HepG2 (cell line): ENCODE data around the gene ANTXR1. TPM values are rescaled to one million over a fixed set of nuclear protein-coding genes. Genes with fewer than 3 reads are reported as not detected.
A peak's percentile ranks its signal among the peaks of the same experiment; 100 is the strongest.

ENCODE experiments used
- GATAD2A ChIP-seq: IDR thresholded peaks from 2 replicates; pipeline ENCODE4 v1.6.1; 2016
- HMG20B ChIP-seq: conservative IDR thresholded peaks from 2 replicates; pipeline ENCODE4 v1.6.1; 2016; ENCODE audit warnings: missing genetic modification reagents, missing compliant biosample characterization
- MIER3 ChIP-seq: IDR thresholded peaks from 2 replicates; pipeline ENCODE4 v1.6.1; 2016; ENCODE audit warnings: missing compliant biosample characterization, borderline replicate concordance
- PITX1 ChIP-seq: sonication (generic); formaldehyde crosslinking; IDR thresholded peaks from 2 replicates; pipeline ENCODE4 v1.5.1; 2020; ENCODE audit warnings: mild to moderate bottlenecking, missing genetic modification reagents
- POGZ ChIP-seq: sonication (generic); formaldehyde crosslinking; IDR thresholded peaks from 2 replicates; pipeline ENCODE4 v1.4.0; 2020; ENCODE audit warnings: mild to moderate bottlenecking, missing genetic modification reagents
- SIN3A ChIP-seq: IDR thresholded peaks from 2 replicates; pipeline ENCODE4 v1.6.1; 2011; ENCODE audit warnings: low read depth, mild to moderate bottlenecking, control low read depth, low read length, borderline replicate concordance
- SOX6 ChIP-seq, 2 experiments: fragments of 450-650 bp in 1 of 2; sonication (generic) in 1 of 2; formaldehyde crosslinking in 1 of 2; IDR thresholded peaks; 2 replicates each; pipeline versions ENCODE4 v1.4.0 to v1.6.1; 2017 to 2020; ENCODE audit warnings: antibody characterized with exemption in 1 of 2, mild to moderate bottlenecking in 1 of 2, missing genetic modification reagents in 1 of 2
- YY1 ChIP-seq: IDR thresholded peaks from 2 replicates; pipeline ENCODE4 v1.6.1; 2011; ENCODE audit warnings: low read length, low read depth, moderate library complexity, mild to moderate bottlenecking; ENCODE audit not compliant: insufficient read depth, insufficient replicate concordance
- ZNF136 ChIP-seq: sonication (generic); formaldehyde crosslinking; IDR thresholded peaks from 2 replicates; pipeline ENCODE4 v1.8.1; 2022; ENCODE audit warnings: low read depth, mild to moderate bottlenecking, moderate library complexity, missing genetic modification reagents
- ZNF296 ChIP-seq: sonication (generic); formaldehyde crosslinking; conservative IDR thresholded peaks from 2 replicates; pipeline ENCODE4 v1.5.0; 2020; ENCODE audit warnings: mild to moderate bottlenecking, missing genetic modification reagents
- polyA plus RNA-seq, 8 experiments: library from polyadenylated mRNA; depleted of rRNA in 3 of 8; stranded (reverse) in 7 of 8; unstranded in 1 of 8; fragments of >200 nt; fragmentation: Illumina TruSeq in 4 of 8; extraction: Trizol in 4 of 8; gene quantifications; 2 replicates each; pipeline versions ENCODE4 v1.2.1 to v1.2.3, GENCODE V29; 2011 to 2016; ENCODE audit warnings: low read depth in 4 of 8, missing spikeins in 1 of 8, mixed read lengths in 1 of 8; ENCODE audit not compliant: insufficient read depth in 1 of 8
- total RNA-seq, 5 experiments: library from RNA; depleted of rRNA; stranded (reverse); fragments of >200 nt; fragmentation: Illumina TruSeq; extraction: Trizol; gene quantifications; 2 replicates each; pipeline ENCODE4 v1.2.3, GENCODE V29; 2016; ENCODE audit warnings: low read depth in 1 of 5
- TF ChIP-seq, protein P1 (sequence below): sonication (generic); formaldehyde crosslinking; IDR thresholded peaks from 2 replicates; pipeline ENCODE4 v1.4.0; 2020; ENCODE audit warnings: mild to moderate bottlenecking, missing genetic modification reagents, borderline replicate concordance
- TF ChIP-seq, protein P2 (sequence below): sonication (generic); formaldehyde crosslinking; IDR thresholded peaks from 2 replicates; pipeline ENCODE4 v1.8.0; 2022; ENCODE audit warnings: mild to moderate bottlenecking, missing genetic modification reagents
- TF ChIP-seq, protein P3 (sequence below): sonication (generic); formaldehyde crosslinking; IDR thresholded peaks from 2 replicates; pipeline ENCODE4 v1.8.0; 2023; ENCODE audit warnings: mild to moderate bottlenecking, missing genetic modification reagents

Gene ANTXR1
- total and polyA plus RNA-seq, 2 of the 13 experiments (the other 11 are each of a cell fraction or from before 2014, with no cell fraction given) = 4.5 to 12.7 TPM

DNA sequence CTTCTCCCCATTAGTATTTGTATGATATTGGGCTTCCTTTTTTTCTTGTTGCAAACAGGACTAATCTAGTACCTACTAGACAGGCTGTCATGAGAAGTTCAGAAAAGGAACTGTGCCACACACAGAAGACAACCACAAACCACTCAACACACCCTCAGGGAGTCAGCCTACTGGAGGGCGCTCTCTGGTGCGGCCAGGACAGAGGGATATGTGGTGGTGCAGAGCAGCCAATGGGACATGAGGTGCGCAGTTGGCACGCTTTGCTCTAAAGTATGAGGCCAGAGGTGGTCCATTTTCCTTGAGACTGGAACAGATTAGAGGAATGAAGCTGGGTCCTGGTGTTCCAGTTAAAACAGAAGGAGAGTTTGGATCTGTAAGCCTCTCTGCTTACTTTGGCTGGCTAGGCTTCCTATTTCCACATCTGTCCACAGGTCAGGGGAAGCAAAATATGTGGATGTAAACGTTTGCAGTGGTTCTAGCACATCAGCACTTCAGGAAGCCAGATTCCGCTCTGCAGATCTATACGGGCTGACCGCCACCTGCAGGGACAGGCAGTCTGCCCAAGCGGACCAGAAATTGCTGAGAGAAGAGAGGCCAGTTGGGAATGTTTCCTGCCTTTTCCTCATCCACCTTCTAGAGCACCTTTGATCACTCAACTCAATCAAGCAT lies 260.0 kb downstream of the ANTXR1 start (continued):
- TF ChIP-seq PITX1 = peak; percentile 15; the same call in 1 of the 2 replicates
- no peak for TF ChIP-seq MIER3 (CRISPR knock-in tag)
- TF ChIP-seq, protein P1, sequence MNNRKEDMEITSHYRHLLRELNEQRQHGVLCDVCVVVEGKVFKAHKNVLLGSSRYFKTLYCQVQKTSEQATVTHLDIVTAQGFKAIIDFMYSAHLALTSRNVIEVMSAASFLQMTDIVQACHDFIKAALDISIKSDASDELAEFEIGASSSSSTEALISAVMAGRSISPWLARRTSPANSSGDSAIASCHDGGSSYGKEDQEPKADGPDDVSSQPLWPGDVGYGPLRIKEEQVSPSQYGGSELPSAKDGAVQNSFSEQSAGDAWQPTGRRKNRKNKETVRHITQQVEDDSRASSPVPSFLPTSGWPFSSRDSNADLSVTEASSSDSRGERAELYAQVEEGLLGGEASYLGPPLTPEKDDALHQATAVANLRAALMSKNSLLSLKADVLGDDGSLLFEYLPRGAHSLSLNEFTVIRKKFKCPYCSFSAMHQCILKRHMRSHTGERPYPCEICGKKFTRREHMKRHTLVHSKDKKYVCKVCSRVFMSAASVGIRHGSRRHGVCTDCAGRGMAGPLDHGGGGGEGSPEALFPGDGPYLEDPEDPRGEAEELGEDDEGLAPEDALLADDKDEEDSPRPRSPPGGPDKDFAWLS (CRISPR knock-in tag) = no peak
- TF ChIP-seq ZNF136 = peak; percentile 50; the same call in 1 of the 2 replicates
- TF ChIP-seq HMG20B (CRISPR knock-in tag) = peak; percentile 51; the same call in 1 of the 2 replicates
- TF ChIP-seq, protein P2, sequence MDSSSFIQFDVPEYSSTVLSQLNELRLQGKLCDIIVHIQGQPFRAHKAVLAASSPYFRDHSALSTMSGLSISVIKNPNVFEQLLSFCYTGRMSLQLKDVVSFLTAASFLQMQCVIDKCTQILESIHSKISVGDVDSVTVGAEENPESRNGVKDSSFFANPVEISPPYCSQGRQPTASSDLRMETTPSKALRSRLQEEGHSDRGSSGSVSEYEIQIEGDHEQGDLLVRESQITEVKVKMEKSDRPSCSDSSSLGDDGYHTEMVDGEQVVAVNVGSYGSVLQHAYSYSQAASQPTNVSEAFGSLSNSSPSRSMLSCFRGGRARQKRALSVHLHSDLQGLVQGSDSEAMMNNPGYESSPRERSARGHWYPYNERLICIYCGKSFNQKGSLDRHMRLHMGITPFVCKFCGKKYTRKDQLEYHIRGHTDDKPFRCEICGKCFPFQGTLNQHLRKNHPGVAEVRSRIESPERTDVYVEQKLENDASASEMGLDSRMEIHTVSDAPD (CRISPR knock-in tag) = no peak
- TF ChIP-seq YY1 = peak; percentile 53
- TF ChIP-seq SOX6 (IDR thresholded peaks at IDR 0.05) = no peak
- TF ChIP-seq SOX6 (CRISPR knock-in tag; IDR thresholded peaks at IDR 0.05) = peak; percentile 69
- peak; percentile 67 for TF ChIP-seq GATAD2A (CRISPR knock-in tag)
- peak; percentile 95 for TF ChIP-seq POGZ (CRISPR knock-in tag)
- TF ChIP-seq ZNF296 (CRISPR knock-in tag) = no peak
- TF ChIP-seq SIN3A = no peak
- TF ChIP-seq, protein P3, sequence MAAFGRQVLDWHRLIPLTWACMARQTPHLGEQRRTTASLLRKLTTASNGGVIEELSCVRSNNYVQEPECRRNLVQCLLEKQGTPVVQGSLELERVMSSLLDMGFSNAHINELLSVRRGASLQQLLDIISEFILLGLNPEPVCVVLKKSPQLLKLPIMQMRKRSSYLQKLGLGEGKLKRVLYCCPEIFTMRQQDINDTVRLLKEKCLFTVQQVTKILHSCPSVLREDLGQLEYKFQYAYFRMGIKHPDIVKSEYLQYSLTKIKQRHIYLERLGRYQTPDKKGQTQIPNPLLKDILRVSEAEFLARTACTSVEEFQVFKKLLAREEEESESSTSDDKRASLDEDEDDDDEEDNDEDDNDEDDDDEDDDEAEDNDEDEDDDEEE (CRISPR knock-in tag) = no peak
- TF ChIP-seq, all 625 proteins: peak for 152
